Stomach (tissue), 9 donors: Measurements from ENCODE around the gene BACH1. TPM values are rescaled to one million over a fixed set of nuclear protein-coding genes. Genes with fewer than 3 reads are reported as not detected.

Source experiments
- DNase-seq, 2 donors: peaks; one replicate each; pipeline versions ENCODE4 v3.0.0 to v3.0.0-alpha.2; 2013 to 2019
- H3K27ac ChIP-seq, 5 donors: fragments of 200-600 bp in 4 of 5; sonication (generic) in 4 of 5; one replicate each; pipeline ENCODE4 v1.5.1; 2013 to 2019; ENCODE audit warnings: mild to moderate bottlenecking in 1 of 5, moderate library complexity in 1 of 5
- H3K27me3 ChIP-seq, 3 donors: fragments of 200-600 bp; sonication (generic); one replicate each; pipeline ENCODE4 v1.5.1; 2017 to 2019; ENCODE audit warnings: mixed run types in 1 of 3
- H3K36me3 ChIP-seq, 4 donors: fragments of 200-600 bp; sonication (generic); 1 replicate in 3 of 4; 2 replicates in 1 of 4; pipeline ENCODE4 v1.5.1; 2016 to 2019
- H3K4me1 ChIP-seq, 4 donors: fragments of 200-600 bp; sonication (generic); one replicate each; pipeline ENCODE4 v1.5.1; 2016 to 2019
- H3K4me3 ChIP-seq, 4 donors: fragments of 200-600 bp; sonication (generic) in 3 of 4; one replicate each; pipeline ENCODE4 v1.5.1; 2016 to 2019; ENCODE audit warnings: mild to moderate bottlenecking in 1 of 4
- H3K9me3 ChIP-seq, 4 donors: fragments of 200-600 bp; sonication (generic); one replicate each; pipeline ENCODE4 v1.5.1; 2016 to 2019
- EP300 ChIP-seq: sonication (generic); formaldehyde crosslinking; IDR thresholded peaks from one replicate; pipeline ENCODE4 v1.6.1; 2017; ENCODE audit warnings: antibody characterized with exemption
- POLR2A ChIP-seq, 4 donors: fragments of 450-650 bp; IDR thresholded peaks; one replicate each; pipeline ENCODE4 v1.6.1; 2016; ENCODE audit warnings: antibody characterized with exemption in 4 of 4, control low read depth in 2 of 4, mild to moderate bottlenecking in 1 of 4, moderate library complexity in 1 of 4
- POLR2AphosphoS5 ChIP-seq, 3 donors: sonication (generic); formaldehyde crosslinking; IDR thresholded peaks; one replicate each; pipeline ENCODE4 v1.6.1; 2016; ENCODE audit warnings: antibody characterized with exemption in 3 of 3
- WGBS, 5 donors: extraction: QIAGEN DNeasy Blood & Tissue Kit in 3 of 5; methylation state at CpG; one replicate each; pipeline versions ENCODE4 v1.1.5 to v1.1.7; 2013 to 2018; 5-methylcytosine and 5-hydroxymethylcytosine counted together
- intact Hi-C: fragments of 100-400 bp; cut with DNase I; formaldehyde crosslinking; loops from one replicate; pipeline ENCODE4 v1.15.1; 2023; ENCODE audit warnings: low total_unique reads
- polyA plus RNA-seq, 3 donors: library from polyadenylated mRNA; stranded (reverse); fragments of 200-250 nt; gene quantifications; one replicate each; pipeline ENCODE4 v1.2.3, GENCODE V29; 2013
- total RNA-seq, 5 donors: library from RNA; depleted of rRNA; stranded (reverse); fragments of >200 nt; gene quantifications; one replicate each; pipeline versions ENCODE4 v1.1.0 to v1.2.3, GENCODE V29; 2014 to 2016
- TF ChIP-seq, protein P1 (sequence below), 7 experiments: fragments of 450-650 bp in 4 of 7; fragments of 200-600 bp in 3 of 7; sonication (generic) in 3 of 7; IDR thresholded peaks; one replicate each; pipeline ENCODE4 v1.5.1; 2016 to 2019; ENCODE audit warnings: antibody characterized with exemption in 7 of 7, control low read depth in 2 of 7, mild to moderate bottlenecking in 1 of 7
- donor health status: healthy with polysubstance abuse.
- donor health status: Bipolar disorder and iron deficiency.
- donor health status: healthy.

The BACH1 gene
- total and polyA plus RNA-seq, 8 donors = 4.2 to 107 (median 24.2) TPM

DNA sequence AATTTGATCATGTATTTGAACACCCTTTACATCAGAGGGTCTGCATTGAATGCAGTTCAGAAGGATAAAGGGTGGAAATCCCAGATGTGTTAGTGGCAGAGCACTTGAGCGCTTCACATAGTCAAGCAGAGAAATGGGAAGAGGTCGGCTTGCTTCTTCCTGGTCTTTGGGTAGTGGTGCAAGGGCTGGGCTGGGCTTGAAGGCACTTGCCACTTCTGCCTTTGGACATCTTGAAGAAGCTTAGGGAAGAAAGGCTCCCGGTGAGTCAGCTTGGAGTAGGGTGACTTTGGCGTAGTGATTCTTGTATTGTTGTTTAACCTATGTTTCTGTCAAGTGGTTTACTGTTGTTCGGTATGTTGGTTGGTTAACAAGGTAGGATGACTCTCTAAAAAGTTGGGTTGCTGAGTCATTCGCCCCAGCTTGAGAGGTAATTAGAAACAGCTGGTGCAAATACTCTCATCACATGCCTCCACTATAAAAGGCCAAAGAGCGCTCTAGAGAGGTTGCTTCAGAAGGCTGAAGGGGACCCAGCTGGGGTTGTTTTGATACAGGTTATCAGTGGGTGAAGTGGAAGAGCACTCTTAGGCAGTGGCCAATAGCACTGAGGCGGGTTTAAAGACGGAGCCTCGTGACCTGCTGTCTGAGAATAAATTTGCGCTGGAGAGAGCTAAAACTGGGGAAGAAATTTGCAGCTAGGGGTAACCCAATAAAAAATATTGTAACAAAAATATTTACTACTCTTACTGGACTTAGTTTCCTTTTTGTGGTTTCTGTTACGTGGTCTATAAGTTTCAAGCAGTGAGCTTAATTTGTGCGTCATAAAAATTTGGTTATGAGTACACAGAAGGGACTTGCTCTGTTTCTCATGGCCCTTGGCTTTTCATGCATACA, 1.4 kb downstream of the BACH1 start:
- Histone ChIP-seq H3K27me3 (no peaks in the 10 kb centered on the region), H3K4me3 (peak overlapping the region; percentile 62 to 97 (median 72)), H3K27ac (peak overlapping the region; percentile 8 to 98 (median 93)), H3K9me3 (no peaks in the 10 kb centered on the region), H3K36me3 (no peaks in the 10 kb centered on the region), H3K4me1 (peaks cover 36 to 62% (median 53%) of the 10 kb centered on the region in 4 donors)
- WGBS, 5 donors = 38 to 53% (median 43%) methylated on average over 13 of the region's 13 CpGs
- intact Hi-C loops = no loop called here
- DNase-seq = peak; percentile 39 to 78
- TF ChIP-seq POLR2AphosphoS5 (IDR thresholded peaks at IDR 0.05) = peak in 1 of 3 donors; percentile 10
- no peak for TF ChIP-seq EP300

DNA sequence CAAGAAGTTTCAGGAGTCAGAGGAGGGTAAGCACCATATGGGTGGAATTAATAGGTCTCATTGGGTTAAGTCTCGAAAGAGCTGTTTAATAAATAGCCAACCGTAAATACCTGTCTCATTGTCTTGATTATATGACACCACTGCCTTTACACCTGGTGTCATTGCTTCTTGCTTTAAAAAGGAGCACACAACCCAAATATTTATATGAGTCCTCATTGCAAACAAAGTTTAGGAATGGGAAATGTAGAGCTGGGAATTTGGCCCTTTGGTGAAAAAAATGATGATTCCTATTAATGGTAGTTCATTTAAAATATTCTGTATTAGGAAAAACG, 2.1 kb downstream of the BACH1 start:
- 48 to 54% (median 53%) methylated on average over 3 of the region's 3 CpGs for WGBS, 5 donors
- intact Hi-C loops = no loop called here
- peak overlapping the region; percentile 62 to 97 (median 72) for H3K4me3 ChIP-seq
- no peaks in the 10 kb centered on the region for H3K9me3 ChIP-seq
- TF ChIP-seq EP300 (no peak), POLR2A (IDR thresholded peaks at IDR 0.05) (no peak), POLR2AphosphoS5 (IDR thresholded peaks at IDR 0.05) (no peak)
- TF ChIP-seq, protein P1, sequence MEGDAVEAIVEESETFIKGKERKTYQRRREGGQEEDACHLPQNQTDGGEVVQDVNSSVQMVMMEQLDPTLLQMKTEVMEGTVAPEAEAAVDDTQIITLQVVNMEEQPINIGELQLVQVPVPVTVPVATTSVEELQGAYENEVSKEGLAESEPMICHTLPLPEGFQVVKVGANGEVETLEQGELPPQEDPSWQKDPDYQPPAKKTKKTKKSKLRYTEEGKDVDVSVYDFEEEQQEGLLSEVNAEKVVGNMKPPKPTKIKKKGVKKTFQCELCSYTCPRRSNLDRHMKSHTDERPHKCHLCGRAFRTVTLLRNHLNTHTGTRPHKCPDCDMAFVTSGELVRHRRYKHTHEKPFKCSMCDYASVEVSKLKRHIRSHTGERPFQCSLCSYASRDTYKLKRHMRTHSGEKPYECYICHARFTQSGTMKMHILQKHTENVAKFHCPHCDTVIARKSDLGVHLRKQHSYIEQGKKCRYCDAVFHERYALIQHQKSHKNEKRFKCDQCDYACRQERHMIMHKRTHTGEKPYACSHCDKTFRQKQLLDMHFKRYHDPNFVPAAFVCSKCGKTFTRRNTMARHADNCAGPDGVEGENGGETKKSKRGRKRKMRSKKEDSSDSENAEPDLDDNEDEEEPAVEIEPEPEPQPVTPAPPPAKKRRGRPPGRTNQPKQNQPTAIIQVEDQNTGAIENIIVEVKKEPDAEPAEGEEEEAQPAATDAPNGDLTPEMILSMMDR (IDR thresholded peaks at IDR 0.05) = no peak
- no peak for DNase-seq
- peak overlapping the region in 4 of 5 donors; percentile 89 to 98 (median 95) for H3K27ac ChIP-seq
- peaks cover 39 to 69% (median 59%) of the 10 kb centered on the region in 4 donors for H3K4me1 ChIP-seq
- no peaks in the 10 kb centered on the region for H3K27me3 ChIP-seq
- H3K36me3 ChIP-seq = no peaks in the 10 kb centered on the region

DNA sequence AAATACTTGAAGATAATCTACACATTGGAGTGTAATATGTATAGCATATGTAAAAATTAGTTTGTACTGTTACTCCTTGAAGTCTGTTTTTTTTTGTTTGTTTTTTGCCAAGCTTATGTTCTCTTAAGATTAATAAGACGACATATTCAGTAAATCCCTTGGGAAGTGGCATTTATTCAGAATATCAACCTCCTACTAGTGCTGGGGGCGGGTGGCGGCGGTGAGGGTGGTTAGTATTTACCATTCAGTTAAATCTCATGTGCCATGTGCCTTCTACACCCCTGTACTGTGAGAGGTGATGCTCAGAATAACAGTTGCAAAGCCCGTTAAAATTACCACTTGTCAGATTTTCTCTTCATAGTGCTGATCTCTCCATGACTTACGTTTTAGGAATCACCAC, 3.0 kb downstream of the BACH1 start:
- intact Hi-C loops = no loop called here
- Histone ChIP-seq H3K4me3 (peak overlapping the region in 2 of 4 donors; percentile 5 to 21), H3K36me3 (no peaks in the 10 kb centered on the region), H3K27me3 (no peaks in the 10 kb centered on the region), H3K9me3 (no peaks in the 10 kb centered on the region), H3K27ac (peak overlapping the region in 2 of 5 donors; percentile 38 to 55), H3K4me1 (peaks cover 39 to 77% (median 66%) of the 10 kb centered on the region in 4 donors)
- no peak for DNase-seq
- 55 to 62% (median 56%) methylated on average over 6 of the region's 6 CpGs for WGBS, 5 donors
- no peak for TF ChIP-seq EP300
- TF ChIP-seq, protein P1 (IDR thresholded peaks at IDR 0.05) = no peak
- no peak for TF ChIP-seq POLR2A (IDR thresholded peaks at IDR 0.05)
- no peak for TF ChIP-seq POLR2AphosphoS5 (IDR thresholded peaks at IDR 0.05)

DNA sequence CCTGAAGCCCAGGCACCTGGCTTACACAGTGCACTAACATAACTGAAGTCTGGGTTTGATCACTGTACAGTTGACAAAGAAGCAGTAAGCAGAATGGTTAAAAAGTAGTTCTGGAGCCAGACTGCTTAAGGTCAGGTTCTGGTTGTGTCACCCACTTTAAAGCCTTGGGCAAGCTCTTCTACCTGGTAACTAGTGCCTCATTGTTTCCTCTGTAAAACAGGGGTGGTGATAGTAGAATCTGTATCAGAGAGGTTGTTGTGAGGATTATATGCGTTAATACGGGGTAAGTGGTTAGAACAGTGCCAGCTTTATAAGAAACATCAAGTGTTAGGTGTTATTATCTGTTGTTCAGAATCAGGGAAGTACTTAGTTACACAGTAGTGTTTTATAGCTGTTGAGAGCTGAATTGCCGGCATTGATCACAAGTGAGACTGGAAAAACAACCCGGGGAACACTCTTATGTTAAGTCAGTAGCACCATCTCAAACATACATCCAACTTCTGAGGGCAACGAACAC, 3.7 kb downstream of the BACH1 start:
- H3K27ac ChIP-seq = peak overlapping the region in 4 of 5 donors; percentile 5 to 55 (median 43)
- no peaks in the 10 kb centered on the region for H3K9me3 ChIP-seq
- WGBS, 5 donors = 26 to 50% (median 32%) methylated on average over 5 of the region's 5 CpGs
- peak overlapping the region in 2 of 4 donors; percentile 5 to 21 for H3K4me3 ChIP-seq
- no peaks in the 10 kb centered on the region for H3K36me3 ChIP-seq
- peak in 1 of 2 donors; percentile 35 for DNase-seq
- intact Hi-C loops = no loop called here
- no peaks in the 10 kb centered on the region for H3K27me3 ChIP-seq
- H3K4me1 ChIP-seq = peaks cover 41 to 84% (median 72%) of the 10 kb centered on the region in 4 donors
- TF ChIP-seq POLR2AphosphoS5 (IDR thresholded peaks at IDR 0.05) = peak in 1 of 3 donors; percentile 25
- TF ChIP-seq EP300 = no peak

DNA sequence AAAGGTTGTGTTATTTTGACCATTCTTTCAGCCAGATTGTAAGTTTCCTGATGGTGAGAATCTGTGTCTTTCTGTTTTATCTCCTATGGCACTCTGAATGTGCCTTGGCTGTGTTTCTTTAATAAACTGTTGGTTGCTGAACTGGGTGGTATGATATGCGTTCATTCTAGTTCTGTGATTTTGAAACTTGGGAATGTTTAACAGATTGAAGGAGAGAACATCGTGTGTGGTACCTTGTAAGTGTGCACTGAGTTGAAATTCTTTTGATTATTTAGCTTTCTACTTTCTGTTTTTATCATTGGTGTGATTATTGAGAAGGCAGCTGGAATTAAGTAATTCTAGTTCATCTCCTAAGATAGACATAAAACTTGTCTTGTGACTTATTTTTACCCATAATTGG, 4.6 kb downstream of the BACH1 start:
- no peak for TF ChIP-seq EP300
- TF ChIP-seq POLR2A (IDR thresholded peaks at IDR 0.05) = no peak
- TF ChIP-seq, protein P1 (IDR thresholded peaks at IDR 0.05) = no peak
- no peak for TF ChIP-seq POLR2AphosphoS5 (IDR thresholded peaks at IDR 0.05)
- intact Hi-C loops = no loop called here
- Histone ChIP-seq H3K4me1 (peaks cover 41 to 87% (median 69%) of the 10 kb centered on the region in 4 donors), H3K36me3 (no peaks in the 10 kb centered on the region), H3K9me3 (no peaks in the 10 kb centered on the region), H3K4me3 (no peak overlapping the region), H3K27ac (peak overlapping the region in 1 of 5 donors; percentile 55), H3K27me3 (no peaks in the 10 kb centered on the region)
- whole genome bisulfite sequencing, 5 donors = 42 to 57% (median 51%) methylated on average over 2 of the region's 2 CpGs
- no peak for DNase-seq
